ENCODE measurements around the gene CASS4. TPM values are rescaled to one million over a fixed set of nuclear protein-coding genes. Genes with fewer than 3 reads are reported as not detected.

CASS4 gene
- total RNA-seq, 1 experiment from 2014 or later: not detected

DNA sequence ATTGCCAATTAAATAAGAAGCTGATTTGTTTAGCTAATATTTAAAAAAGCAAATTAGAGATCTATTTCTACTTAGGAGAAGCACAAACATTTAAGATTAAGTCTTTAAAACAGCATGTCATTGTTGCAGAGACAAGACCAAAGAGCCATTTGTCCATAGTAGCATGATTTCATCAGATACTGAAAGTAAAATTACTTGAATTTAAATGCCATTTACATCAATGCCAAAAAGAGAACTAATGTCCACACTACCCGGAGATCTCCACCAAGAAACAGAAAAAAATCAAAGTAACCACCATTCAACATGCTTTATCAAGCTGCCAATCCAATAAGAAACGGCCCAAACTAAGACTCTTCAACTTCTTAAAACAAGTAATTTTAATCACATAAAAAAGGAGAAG lies 35.7 kb upstream of the CASS4 start:
- no peaks in the 10 kb centered on the region for H3K27me3 ChIP-seq (ENCODE audit: insufficient read depth, low read length)
- TF ChIP-seq, protein P1, sequence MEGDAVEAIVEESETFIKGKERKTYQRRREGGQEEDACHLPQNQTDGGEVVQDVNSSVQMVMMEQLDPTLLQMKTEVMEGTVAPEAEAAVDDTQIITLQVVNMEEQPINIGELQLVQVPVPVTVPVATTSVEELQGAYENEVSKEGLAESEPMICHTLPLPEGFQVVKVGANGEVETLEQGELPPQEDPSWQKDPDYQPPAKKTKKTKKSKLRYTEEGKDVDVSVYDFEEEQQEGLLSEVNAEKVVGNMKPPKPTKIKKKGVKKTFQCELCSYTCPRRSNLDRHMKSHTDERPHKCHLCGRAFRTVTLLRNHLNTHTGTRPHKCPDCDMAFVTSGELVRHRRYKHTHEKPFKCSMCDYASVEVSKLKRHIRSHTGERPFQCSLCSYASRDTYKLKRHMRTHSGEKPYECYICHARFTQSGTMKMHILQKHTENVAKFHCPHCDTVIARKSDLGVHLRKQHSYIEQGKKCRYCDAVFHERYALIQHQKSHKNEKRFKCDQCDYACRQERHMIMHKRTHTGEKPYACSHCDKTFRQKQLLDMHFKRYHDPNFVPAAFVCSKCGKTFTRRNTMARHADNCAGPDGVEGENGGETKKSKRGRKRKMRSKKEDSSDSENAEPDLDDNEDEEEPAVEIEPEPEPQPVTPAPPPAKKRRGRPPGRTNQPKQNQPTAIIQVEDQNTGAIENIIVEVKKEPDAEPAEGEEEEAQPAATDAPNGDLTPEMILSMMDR (conservative IDR thresholded peaks at IDR 0.05): no peak
- no peak overlapping the region for H3K4me2 ChIP-seq (ENCODE audit: insufficient read depth, insufficient read length, low read length)
- Mint-ChIP-seq H3K36me3 (ENCODE audit: insufficient read depth in 1 of 3, low read depth in 3 of 3) (peaks cover 53 to 89% (median 84%) of the 10 kb centered on the region in 3 experiments), H3K9me3 (no peaks in the 10 kb centered on the region), H3K4me3 (no peak overlapping the region), H3K4me1 (no peaks in the 10 kb centered on the region), H3K27me3 (ENCODE audit: low read depth) (no peaks in the 10 kb centered on the region), H3K27ac (peak overlapping the region in 2 of 3 experiments; percentile 1 to 15; a peak in 1 of 7 replicates)
- no peak overlapping the region for H3K4ac ChIP-seq (ENCODE audit: low read depth, low read length)
- no peak overlapping the region for H4K8ac ChIP-seq (replicated peaks; ENCODE audit: insufficient read length, low read depth, low read length)
- no peak overlapping the region for H2BK120ac ChIP-seq (ENCODE audit: low read depth, low read length, poor library complexity, severe bottlenecking)
- no peaks in the 10 kb centered on the region for H3K23me2 ChIP-seq (ENCODE audit: insufficient read length, low read depth, low read length, poor library complexity, severe bottlenecking)
- H3K9ac ChIP-seq (ENCODE audit: extremely low read depth, insufficient read length, low read length): no peak overlapping the region
- no peak overlapping the region for H2BK5ac ChIP-seq (ENCODE audit: insufficient read length, low read length)
- H2AFZ ChIP-seq (ENCODE audit: low read length): no peak overlapping the region
- no peak overlapping the region for H4K5ac ChIP-seq (ENCODE audit: insufficient read length, low read depth, low read length)
- H3K4me1 ChIP-seq (ENCODE audit: insufficient read depth, low read length): no peaks in the 10 kb centered on the region
- no peak overlapping the region for H3K18ac ChIP-seq (ENCODE audit: insufficient read length, low read depth, low read length)
- no peak overlapping the region for H2BK20ac ChIP-seq (ENCODE audit: low read depth, low read length, poor library complexity, severe bottlenecking)
- H4K20me1 ChIP-seq (ENCODE audit: control insufficient read depth, insufficient read depth, insufficient read length): no peaks in the 10 kb centered on the region
- no peak overlapping the region for H3K56ac ChIP-seq (ENCODE audit: insufficient read length, low read depth, low read length)
- WGBS (ENCODE audit: extremely low coverage, insufficient read length, low lambda C conversion rate): no CpG with 5 or more reads among the region's 2 CpGs
- H3K27ac ChIP-seq (ENCODE audit: insufficient read length, low read depth, low read length): no peak overlapping the region
- H3K79me2 ChIP-seq (ENCODE audit: insufficient read depth, low read length): peaks cover 4% of the 10 kb centered on the region; the same call in 1 of the 2 replicates
- no peak for DNase-seq
- no peak overlapping the region for H3T11ph ChIP-seq (ENCODE audit: low read length)
- no peak overlapping the region for H2AK5ac ChIP-seq (ENCODE audit: insufficient read length, low read length)
- no peak overlapping the region for H3K23ac ChIP-seq (ENCODE audit: insufficient read length, low read depth, low read length)
- H3K14ac ChIP-seq (ENCODE audit: insufficient read depth, low read length): no peak overlapping the region
- H4K91ac ChIP-seq (ENCODE audit: insufficient read length, low read depth, low read length): no peak overlapping the region
- H2BK15ac ChIP-seq (ENCODE audit: low read depth, low read length): no peak overlapping the region
- peaks cover 9% of the 10 kb centered on the region for H3K79me1 ChIP-seq (ENCODE audit: insufficient read depth, low read depth, low read length, poor library complexity, severe bottlenecking)
- H3K9me3 ChIP-seq (ENCODE audit: control insufficient read depth, low read depth, low read length): no peaks in the 10 kb centered on the region
- H2BK12ac ChIP-seq (ENCODE audit: insufficient read length, low read depth, low read length): no peak overlapping the region
